ENCODE results near the gene PAGR1. TPM values are rescaled to one million over a fixed set of nuclear protein-coding genes. Genes with fewer than 3 reads are reported as not detected.

PAGR1 gene
- total and polyA plus RNA-seq, 2 of the 13 experiments (the other 11 are each of a cell fraction or from before 2014, with no cell fraction given): 9.8 to 66.4 TPM

- TF ChIP-seq ZNF646 (CRISPR knock-in tag; IDR thresholded peaks at IDR 0.05) (no peak), ZNF770 (CRISPR knock-in tag; IDR thresholded peaks at IDR 0.05) (no peak), HNF4A (CRISPR knock-in tag; IDR thresholded peaks at IDR 0.05) (no peak)
Observed at GRCh38 chr16:29820730-29821642, 5.0 kb downstream of the PAGR1 start (continued).

All from HepG2 (cell line).